ENCODE data around the gene PTBP3.

- TF ChIP-seq POLR2A (IDR thresholded peaks at IDR 0.05), result no peak
- no peak for TF ChIP-seq CTCF (IDR thresholded peaks at IDR 0.05 in 4 of 5, conservative IDR thresholded peaks at IDR 0.05 in 1 of 5)
Measured at GRCh38 chr9:112382066-112382465, 48.6 kb upstream of the PTBP3 start.

Measured in gastrocnemius medialis (tissue), 4 donors.